ENCODE measurements around the gene GTF2I. TPM values are rescaled to one million over a fixed set of nuclear protein-coding genes. Genes with fewer than 3 reads are reported as not detected.
"Not testable (repeated sequence)": the region's sequence is repeated elsewhere in the genome, so short reads cannot be mapped to it uniquely, and the experiment has no call there.

Gene GTF2I
- total and polyA plus RNA-seq, 10 of the 15 experiments (the other 5 are each of a cell fraction or from before 2014, with no cell fraction given) = 6.7 to 172 (median 96.9) TPM

DNA sequence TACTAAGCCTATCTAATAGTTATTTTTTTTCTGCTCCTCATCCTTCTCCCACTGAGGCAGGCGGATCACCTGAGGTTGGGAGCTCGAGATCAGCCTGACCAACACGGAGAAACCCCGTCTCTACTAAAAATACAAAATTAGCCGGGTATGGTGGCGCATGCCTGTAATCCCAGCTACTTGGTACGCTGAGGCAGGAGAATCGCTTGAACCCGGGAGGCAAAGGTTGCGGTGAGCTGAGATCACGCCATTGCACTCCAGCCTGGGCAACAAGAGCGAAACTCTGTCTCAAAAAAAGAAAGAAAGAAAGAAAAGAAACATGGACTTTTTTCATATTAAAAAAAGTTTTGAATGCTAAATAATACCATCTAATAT is 6.4 kb upstream of the GTF2I start:
- peak overlapping the region; percentile 29 for H3K27ac ChIP-seq (ENCODE audit: control insufficient read depth, insufficient read depth)
- in situ Hi-C loops (cut with MboI); BruUV-seq (replicated peaks); H3K9ac ChIP-seq (ENCODE audit: control insufficient read depth, insufficient read depth, low read length); FAIRE-seq; ATAC-seq; H3K9me3 ChIP-seq (replicated peaks; ENCODE audit: control insufficient read depth, insufficient read depth, low read length); DNase-seq (ENCODE audit: low read depth, low spot score); H3K79me2 ChIP-seq (ENCODE audit: control insufficient read depth, insufficient read depth, low read length); H4K20me1 ChIP-seq (ENCODE audit: control insufficient read depth, insufficient read depth); H3K27me3 ChIP-seq (replicated peaks in 1 of 2; ENCODE audit: control insufficient read depth in 2 of 2, insufficient read depth in 2 of 2, low read length in 1 of 2); H3K36me3 ChIP-seq (ENCODE audit: control insufficient read depth in 2 of 2, insufficient read depth in 2 of 2, low read length in 1 of 2); H2AFZ ChIP-seq (ENCODE audit: control insufficient read depth, low read depth, low read length): not testable (repeated sequence)
- peak overlapping the region; percentile 62 for H3K4me3 ChIP-seq
- POLR2A ChIA-PET = interaction anchor here (1.0 to 1.3 kb wide), 4 partner anchors 8 to 16 kb away, joined by 3 to 6 read pairs (median 4); no protein-coding TSS in a partner anchor
- intact Hi-C loops (cut with micrococcal nuclease; ENCODE audit: unreplicated experiment) = loop anchor here (2.0 kb wide), 1 partner anchor 16 kb away; no protein-coding TSS in a partner anchor
- CTCF ChIA-PET = interaction anchor here (0.9 to 1.1 kb wide), 3 partner anchors 64 to 202 kb away, joined by 3 read pairs; no protein-coding TSS in a partner anchor
- WGBS (ENCODE audit: insufficient coverage, insufficient replicate concordance, low lambda C conversion rate, missing lambda C conversion rate) = 73% methylated on average over 12 of the region's 12 CpGs
- peaks cover 16% of the 10 kb centered on the region for H3K4me1 ChIP-seq (ENCODE audit: control insufficient read depth, insufficient read depth, low read length)
- RAD21 ChIA-PET (ENCODE audit: unreplicated experiment) = interaction anchor here (1.2 kb wide), 2 partner anchors 10 to 64 kb away, joined by 4 to 5 read pairs; no protein-coding TSS in a partner anchor
- SMC1A ChIA-PET (ENCODE audit: uncharacterized antibody, unreplicated experiment) = interaction anchor here (0.7 to 1.3 kb wide), 6 partner anchors 8 to 64 kb away, joined by 3 to 4 read pairs (median 3); no protein-coding TSS in a partner anchor
- TF ChIP-seq, protein P1, sequence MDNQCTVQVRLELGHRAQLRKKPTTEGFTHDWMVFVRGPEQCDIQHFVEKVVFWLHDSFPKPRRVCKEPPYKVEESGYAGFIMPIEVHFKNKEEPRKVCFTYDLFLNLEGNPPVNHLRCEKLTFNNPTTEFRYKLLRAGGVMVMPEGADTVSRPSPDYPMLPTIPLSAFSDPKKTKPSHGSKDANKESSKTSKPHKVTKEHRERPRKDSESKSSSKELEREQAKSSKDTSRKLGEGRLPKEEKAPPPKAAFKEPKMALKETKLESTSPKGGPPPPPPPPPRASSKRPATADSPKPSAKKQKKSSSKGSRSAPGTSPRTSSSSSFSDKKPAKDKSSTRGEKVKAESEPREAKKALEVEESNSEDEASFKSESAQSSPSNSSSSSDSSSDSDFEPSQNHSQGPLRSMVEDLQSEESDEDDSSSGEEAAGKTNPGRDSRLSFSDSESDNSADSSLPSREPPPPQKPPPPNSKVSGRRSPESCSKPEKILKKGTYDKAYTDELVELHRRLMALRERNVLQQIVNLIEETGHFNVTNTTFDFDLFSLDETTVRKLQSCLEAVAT (IDR thresholded peaks at IDR 0.05) = peak; percentile 99
- H3K4me2 ChIP-seq (ENCODE audit: control insufficient read depth, insufficient read depth) = peak overlapping the region; percentile 61

DNA sequence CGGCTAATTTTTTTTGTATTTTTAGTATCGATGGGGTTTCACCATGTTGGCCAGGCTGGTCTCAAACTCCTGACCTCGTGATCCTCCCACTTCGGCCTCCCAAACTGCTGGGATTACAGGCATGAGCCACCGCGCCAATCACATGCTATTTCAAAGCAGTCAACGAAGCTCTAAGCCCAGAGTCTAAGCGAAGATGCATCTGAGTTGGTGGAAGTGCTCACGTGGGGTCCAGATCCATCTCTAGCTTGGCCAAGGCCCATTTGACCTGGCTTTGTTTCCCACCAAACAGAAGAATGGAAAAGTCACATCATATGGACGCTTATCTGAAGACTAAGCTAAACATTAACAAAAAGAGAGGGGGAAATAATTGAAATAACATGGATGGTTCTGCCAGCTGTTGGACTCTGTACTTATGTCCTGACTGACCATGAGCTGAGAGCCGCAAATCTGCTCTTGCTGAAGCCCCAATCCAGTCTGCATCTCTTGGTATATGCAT is 3.8 kb upstream of the GTF2I start:
- no peak overlapping the region for H3K4me2 ChIP-seq (ENCODE audit: control insufficient read depth, insufficient read depth)
- no peak overlapping the region for H3K4me3 ChIP-seq
- H3K36me3 ChIP-seq (ENCODE audit: control insufficient read depth in 2 of 2, insufficient read depth in 2 of 2, low read length in 1 of 2) = no peaks in the 10 kb centered on the region
- DNase-seq (ENCODE audit: low read depth, low spot score) (no peak), ATAC-seq (no peak), FAIRE-seq (no peak)
- intact Hi-C loops (cut with micrococcal nuclease; ENCODE audit: unreplicated experiment) = no loop called here
- POLR2A ChIA-PET = interaction anchor here (0.7 to 0.9 kb wide), 2 partner anchors 9 to 17 kb away, joined by 4 to 9 read pairs; no protein-coding TSS in a partner anchor
- H4K20me1 ChIP-seq (ENCODE audit: control insufficient read depth, insufficient read depth) = no peaks in the 10 kb centered on the region
- TF ChIP-seq SPI1 (IDR thresholded peaks at IDR 0.05; ENCODE audit: borderline replicate concordance, insufficient read depth, low read depth, low read length) (no peak), NFYA (IDR thresholded peaks at IDR 0.05; ENCODE audit: borderline replicate concordance, low read depth, low read length) (no peak), IKZF1 (conservative IDR thresholded peaks at IDR 0.05) (no peak), RB1 (IDR thresholded peaks at IDR 0.05; ENCODE audit: borderline replicate concordance) (no peak), RAD51 (IDR thresholded peaks at IDR 0.05) (no peak), FOS (IDR thresholded peaks at IDR 0.05; ENCODE audit: borderline replicate concordance, extremely low read depth, insufficient read length) (no peak), ZSCAN29 (IDR thresholded peaks at IDR 0.05) (no peak), STAT3 (IDR thresholded peaks at IDR 0.05; ENCODE audit: low read depth, low read length) (no peak), NRF1 (conservative IDR thresholded peaks at IDR 0.05; ENCODE audit: low read depth, low read length) (no peak), SP1 (IDR thresholded peaks at IDR 0.05; ENCODE audit: low read depth, low read length) (no peak), EGR1 (IDR thresholded peaks at IDR 0.05; ENCODE audit: borderline replicate concordance in 1 of 2, low read depth in 2 of 2, low read length in 2 of 2) (no peak)
- CTCF ChIA-PET = interaction anchor here (1.2 kb wide), 1 partner anchor 10 kb away, joined by 4 read pairs; no protein-coding TSS in a partner anchor
- 88% methylated on average over 11 of the region's 11 CpGs for WGBS (ENCODE audit: insufficient coverage, insufficient replicate concordance, low lambda C conversion rate, missing lambda C conversion rate)
- H3K9me3 ChIP-seq (replicated peaks; ENCODE audit: control insufficient read depth, insufficient read depth, low read length) = no peaks in the 10 kb centered on the region
- SMC1A ChIA-PET (ENCODE audit: uncharacterized antibody, unreplicated experiment) = interaction anchor here (1.6 to 2.2 kb wide), 2 partner anchors 11 to 26 kb away, joined by 4 to 7 read pairs; no protein-coding TSS in a partner anchor
- H3K9ac ChIP-seq (ENCODE audit: control insufficient read depth, insufficient read depth, low read length) = no peak overlapping the region
- BruUV-seq (replicated peaks) = no TSS peak
- peaks cover 14% of the 10 kb centered on the region for H3K4me1 ChIP-seq (ENCODE audit: control insufficient read depth, insufficient read depth, low read length)
- peaks cover 21% of the 10 kb centered on the region for H3K79me2 ChIP-seq (ENCODE audit: control insufficient read depth, insufficient read depth, low read length)
- in situ Hi-C loops (cut with MboI) = no loop called here
- RAD21 ChIA-PET (ENCODE audit: unreplicated experiment) = interaction anchor here (1.4 to 1.7 kb wide), 2 partner anchors 9 to 66 kb away, joined by 3 to 4 read pairs; no protein-coding TSS in a partner anchor
- no peak overlapping the region for H2AFZ ChIP-seq (ENCODE audit: control insufficient read depth, low read depth, low read length)
- H3K27ac ChIP-seq (ENCODE audit: control insufficient read depth, insufficient read depth) = no peak overlapping the region
- no peaks in the 10 kb centered on the region for H3K27me3 ChIP-seq (replicated peaks in 1 of 2; ENCODE audit: control insufficient read depth in 2 of 2, insufficient read depth in 2 of 2, low read length in 1 of 2)
